HUDEP-2 (cell line): ENCODE measurements around the gene GDPD5.
"Not testable (repeated sequence)": the region's sequence is repeated elsewhere in the genome, so short reads cannot be mapped to it uniquely, and the experiment has no call there.

ENCODE experiments used
- DNase-seq, 76 experiments: peaks; one replicate each; lab custom pipeline; 2025; ENCODE audit not compliant: unreplicated experiment in 76 of 76; lab: John Stamatoyannopoulos, UW

GDPD5 gene

GRCh38 chr11:75431533-75432525 is 93.9 kb downstream of the GDPD5 start:
- peak in 2 of 76 experiments; percentile 10 to 24 for DNase-seq

DNA sequence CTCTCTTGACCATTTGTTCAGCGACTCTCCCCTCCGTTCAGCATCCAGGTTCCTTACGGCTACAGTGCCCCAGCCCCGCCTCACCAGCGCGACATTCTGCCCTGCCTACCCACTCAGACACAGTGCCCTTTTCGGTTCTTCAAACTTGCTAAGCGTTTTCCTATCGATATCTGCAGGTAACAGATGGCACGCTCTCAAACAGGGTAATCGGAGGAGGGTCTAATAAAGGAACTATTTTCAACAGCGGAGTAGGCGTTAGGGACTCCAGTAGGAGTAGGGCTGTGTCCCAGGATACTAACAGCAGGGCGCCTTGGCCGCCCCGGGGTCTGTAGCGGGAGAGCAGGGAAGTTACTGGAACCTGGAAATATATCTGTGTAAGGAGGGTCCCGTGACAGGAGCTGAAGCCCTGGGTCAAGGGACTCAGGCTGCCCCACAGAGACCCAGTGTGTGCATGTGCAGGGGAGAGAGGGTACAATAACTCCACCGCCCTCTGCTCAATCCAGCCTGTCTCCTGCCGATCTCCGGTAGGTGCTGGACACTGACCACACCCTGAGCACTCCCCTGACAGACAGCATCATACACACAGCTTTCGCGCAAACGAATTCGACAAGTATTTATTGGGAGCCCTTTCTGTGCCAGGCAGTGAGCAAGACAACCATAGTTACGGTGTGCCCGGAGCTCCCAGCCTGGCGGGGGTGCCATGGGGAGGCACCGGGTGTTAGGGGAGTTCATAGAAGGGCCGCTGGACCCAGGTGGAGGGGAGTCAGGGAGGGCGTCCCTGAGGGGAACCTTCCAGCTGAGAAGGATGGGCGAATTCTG is 94.8 kb downstream of the GDPD5 start:
- peak in 26 of 76 experiments; percentile 14 to 70 (median 40) for DNase-seq

DNA sequence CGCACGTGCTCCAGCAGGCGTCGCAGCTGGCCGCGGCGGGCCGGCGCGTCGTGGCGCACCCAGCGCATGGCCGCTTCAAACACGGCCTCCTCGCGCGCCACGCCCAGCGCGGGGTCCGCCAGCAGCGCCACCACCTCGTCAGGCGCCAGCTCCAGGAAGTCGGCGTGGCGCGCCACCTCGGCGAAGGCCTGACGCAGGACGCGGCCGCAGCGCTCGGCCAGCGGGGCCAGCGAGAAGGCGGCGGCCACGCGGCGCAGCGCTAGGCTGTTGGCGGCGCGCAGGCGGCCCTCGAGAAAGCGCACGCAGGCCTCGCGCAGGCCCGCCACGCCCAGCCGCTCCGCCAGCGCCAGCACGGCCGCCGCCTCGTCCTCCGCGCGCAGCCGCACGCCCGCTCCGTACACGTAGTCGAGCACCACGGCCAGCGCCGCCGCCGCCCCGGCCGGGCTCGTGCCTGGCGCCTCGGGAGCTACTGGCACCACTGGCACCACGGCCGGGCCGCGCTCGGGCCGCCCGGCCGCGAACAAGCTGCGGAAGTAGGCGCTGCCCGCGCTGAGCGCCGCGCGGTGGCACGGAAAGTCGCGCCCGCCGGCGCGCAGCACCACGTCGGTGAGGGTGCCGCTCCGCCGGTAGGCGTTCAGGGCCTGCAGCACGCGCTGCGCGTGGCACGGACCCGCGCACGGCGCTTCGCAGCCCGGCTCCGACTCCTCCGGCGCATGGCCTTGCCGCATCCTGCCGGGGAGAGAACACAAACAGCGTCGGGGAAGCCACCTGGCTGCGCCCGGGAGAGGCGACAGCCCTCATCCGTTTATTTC is 95.6 kb downstream of the GDPD5 start:
- DNase-seq, result peak in 73 of 76 experiments; percentile 37 to 93 (median 78)

GRCh38 chr11:75429641-75429901 is 96.2 kb downstream of the GDPD5 start:
- DNase-seq, result peak in 1 of 76 experiments; percentile 61

DNA sequence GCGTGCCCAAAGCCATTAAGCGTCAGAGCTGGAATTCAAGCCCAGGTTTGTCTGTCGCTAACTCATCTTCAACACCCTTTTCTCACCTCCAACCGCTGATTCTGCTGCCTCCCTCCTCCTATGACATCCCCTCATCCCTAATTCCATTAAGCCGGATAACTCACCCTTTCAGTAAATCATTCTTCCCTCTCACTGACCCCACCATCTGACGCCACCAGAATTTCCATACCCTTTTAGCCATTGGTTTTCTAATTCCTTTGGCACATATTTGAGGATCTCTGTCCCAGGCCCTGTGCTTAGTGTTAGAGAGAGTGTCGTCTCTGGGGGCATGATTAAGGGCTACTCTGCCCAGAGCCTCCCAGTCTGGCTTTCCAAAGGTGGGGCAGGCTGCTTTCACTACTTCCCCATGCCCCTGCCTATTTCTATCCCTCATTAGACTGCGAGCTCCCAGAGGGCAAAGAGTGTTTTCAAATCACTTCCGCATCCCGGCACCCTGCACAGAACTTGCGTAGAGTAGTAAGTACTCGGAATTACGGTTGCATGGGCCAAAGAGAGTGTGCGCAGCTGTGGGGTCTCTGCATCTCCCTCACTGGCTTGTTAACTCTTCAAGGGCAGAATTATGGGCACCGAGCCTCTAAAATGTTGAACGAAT is 96.6 kb downstream of the GDPD5 start:
- DNase-seq, result peak in 33 of 76 experiments; percentile 13 to 73 (median 32)

- DNase-seq, result peak in 73 of 76 experiments; percentile 26 to 93 (median 81)
These were observed 97.4 kb downstream of the GDPD5 start for GRCh38 chr11:75428281-75428724.

GRCh38 chr11:75427181-75427580 is 98.6 kb downstream of the GDPD5 start:
- no peak for DNase-seq

DNA sequence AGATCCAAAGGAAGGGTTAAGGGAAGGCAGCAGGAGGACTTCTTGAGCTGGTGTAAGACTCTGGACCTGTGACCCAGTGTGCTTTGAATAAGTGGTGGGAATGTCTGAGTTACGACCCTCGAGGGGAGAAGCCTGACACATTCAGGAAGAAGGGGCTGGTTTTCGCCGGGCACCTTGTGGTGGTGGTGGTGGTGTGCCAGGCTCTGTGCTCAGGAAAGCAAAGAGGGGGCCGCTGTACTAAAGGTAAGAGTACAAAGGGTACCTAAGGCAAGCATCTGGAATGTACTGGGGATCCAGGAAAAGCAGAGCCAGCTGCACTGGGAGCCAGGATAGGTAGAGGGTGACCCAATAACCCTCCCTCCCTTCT is 99.0 kb downstream of the GDPD5 start:
- DNase-seq, result no peak

- peak in 2 of 76 experiments; percentile 16 to 22 for DNase-seq
These were observed 100.3 kb downstream of the GDPD5 start for GRCh38 chr11:75425422-75425821.

DNA sequence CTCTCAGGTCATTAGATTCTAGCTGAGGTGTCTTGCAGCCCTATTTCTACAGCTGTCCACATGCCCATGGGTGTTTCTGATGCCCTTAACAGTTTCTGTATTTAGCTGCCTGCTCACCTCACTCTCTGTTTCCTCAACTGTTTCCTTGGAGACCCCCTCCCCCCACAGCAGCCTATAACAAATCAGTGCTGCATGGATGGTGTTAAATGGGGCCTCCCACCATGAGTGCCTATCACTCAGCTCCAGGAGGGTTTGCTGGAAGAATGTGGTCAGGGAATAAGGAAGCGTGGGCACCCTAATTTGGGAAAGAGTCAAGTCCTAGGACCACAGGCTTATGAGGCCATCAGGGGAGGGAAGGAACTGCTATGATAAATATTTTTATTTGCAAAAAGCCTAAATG is 101.3 kb downstream of the GDPD5 start:
- DNase-seq, result no peak

DNA sequence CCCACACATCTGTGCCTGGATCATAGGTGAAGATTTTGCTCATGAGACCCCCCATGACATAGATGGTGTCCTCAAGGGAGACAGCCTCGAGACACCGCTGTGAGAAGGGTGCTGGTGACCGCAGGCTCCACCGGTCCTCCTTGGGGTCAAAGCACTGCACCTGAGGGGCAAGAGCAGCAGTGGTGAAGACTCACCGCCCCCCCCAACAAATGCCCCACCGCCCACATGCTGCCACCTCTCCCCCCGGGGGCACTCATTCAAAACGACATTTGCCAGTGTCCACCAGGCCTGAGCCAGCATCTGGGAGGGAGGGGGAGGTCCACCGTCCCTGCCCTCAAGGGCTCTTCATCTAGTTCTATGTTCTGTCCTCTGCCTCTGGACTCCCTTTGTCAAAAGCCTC is 102.0 kb downstream of the GDPD5 start:
- no peak for DNase-seq

DNA sequence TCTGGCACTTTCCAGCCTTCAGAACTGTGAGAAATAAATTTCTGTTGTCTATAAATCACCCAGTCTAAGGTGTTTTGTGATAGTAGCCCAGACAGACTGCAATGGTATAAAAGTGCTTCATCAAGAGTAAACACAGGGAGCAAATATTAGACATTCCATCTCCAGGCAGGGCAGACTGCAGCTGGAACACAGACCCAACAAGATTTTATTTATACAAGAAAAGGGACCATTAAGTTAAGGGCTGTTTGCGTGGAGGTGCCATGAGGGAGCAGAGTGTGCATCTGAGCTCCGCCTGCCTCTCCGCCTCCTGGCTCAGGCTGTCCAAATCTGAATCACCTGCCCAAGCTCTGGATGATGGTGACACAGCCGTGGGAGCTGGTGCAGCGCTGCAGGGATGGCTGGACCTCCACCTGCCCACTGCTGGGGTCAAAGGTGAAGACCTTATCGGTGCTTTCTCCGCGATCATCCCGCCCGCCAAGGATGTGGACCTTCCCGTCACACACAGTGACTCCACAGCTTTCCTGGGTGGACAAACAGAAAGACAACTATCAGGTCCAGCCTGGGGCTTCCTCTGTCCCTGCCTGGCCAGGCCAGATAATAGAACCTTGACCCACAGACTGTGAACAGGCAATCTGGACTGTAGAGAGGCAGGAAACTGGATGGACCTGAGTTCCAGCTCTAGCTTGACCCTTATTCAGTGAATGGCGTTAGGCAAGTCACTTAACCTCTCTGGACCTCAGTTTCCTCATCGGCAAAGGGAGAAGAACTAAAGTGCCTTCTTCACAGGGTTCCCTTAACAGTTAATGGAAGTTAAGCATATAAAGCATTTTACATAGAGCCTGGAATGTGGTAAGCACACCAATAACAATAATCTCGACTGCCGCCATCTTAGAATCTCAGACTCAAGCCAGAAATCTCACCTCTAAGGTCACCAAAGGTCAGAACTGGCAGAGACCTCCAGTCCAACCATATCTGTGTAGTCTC is 103.2 kb downstream of the GDPD5 start:
- DNase-seq, result no peak

DNA sequence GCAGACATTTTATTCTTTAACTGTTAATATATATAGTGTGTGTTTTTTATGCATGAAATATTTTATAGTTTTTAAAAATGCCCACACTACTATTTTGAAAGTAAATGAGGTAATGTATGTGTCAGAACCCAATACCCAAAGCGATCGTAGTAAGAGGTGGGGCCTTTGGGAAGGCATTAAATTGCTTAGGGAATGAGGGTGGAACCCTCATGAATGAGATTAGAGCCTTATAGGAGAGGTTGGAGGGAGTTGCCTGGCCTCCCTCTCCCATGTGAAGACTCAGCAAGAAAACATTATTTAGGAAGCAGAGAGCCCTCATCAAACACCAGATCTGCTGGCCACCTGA is 103.9 kb downstream of the GDPD5 start:
- DNase-seq, result no peak

- peak in 4 of 76 experiments; percentile 18 to 44 (median 34) for DNase-seq
These were observed 104.6 kb downstream of the GDPD5 start for GRCh38 chr11:75421035-75421602.

DNA sequence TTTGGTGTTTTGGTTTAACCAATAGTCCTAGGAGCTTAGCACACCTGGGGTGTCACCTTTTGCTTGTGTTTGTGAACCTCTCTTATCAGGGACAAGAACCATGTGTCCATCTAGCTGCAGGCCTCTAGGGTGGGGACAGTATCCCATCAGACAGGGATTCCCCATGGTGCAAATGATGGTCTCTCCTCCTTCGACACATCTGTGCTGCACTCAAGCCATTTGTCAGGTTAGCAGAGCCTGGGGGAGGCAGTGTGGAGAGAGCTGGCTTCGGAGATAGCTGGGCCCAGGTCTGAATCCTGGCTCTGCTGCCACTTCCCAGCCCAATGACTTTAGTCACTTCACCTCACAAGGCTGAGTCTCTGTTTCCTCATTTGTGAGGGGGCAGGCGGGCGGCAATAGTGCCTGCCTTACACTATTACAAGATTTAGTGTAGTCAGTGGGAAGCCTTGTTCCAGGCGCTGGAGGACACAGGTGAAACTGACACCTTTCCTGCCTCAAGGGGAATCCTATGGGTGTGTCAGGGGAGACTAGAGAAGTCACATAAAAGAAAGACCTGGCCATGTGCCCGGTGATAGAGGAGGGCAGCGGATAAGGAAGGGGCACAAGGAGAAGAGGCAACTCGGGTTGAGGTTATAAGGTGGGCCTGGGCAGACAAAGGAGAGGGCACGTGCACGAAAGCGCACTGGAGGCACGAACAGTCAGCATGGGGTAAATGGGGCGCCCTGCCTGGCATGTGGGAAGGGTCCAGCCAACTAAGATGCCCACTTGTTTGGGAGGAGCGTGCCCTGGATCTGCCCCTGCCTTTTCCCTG is 105.3 kb downstream of the GDPD5 start:
- DNase-seq, result no peak

- DNase-seq, result peak in 40 of 76 experiments; percentile 10 to 63 (median 30)
These were observed 111.9 kb downstream of the GDPD5 start for GRCh38 chr11:75413864-75414263.

DNA sequence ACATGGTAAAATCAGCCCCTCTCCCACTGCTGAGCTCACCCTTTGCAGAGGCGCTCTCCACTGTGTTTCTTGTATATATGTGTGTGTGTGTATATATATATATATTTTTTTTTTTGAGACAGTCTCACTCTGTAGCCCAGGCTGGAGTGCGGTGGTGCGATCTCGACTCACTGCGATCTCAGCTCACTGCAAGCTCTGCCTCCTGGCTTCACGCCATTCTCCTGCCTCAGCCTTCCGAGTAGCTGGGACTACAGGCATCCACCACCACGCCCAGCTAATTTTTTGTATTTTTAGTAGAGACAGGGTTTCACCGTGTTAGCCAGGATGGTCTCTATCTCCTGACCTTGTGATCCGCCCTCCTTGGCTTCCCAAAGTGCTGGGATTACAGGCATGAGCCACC is 112.6 kb downstream of the GDPD5 start:
- not testable (repeated sequence) for DNase-seq

GRCh38 chr11:75409971-75410370 is 115.8 kb downstream of the GDPD5 start:
- DNase-seq, result not testable (repeated sequence)
